ENCODE data around the gene DHRSX.
"Not testable (repeated sequence)": the region's sequence is repeated elsewhere in the genome, so short reads cannot be mapped to it uniquely, and the experiment has no call there.

The DHRSX gene

DNA sequence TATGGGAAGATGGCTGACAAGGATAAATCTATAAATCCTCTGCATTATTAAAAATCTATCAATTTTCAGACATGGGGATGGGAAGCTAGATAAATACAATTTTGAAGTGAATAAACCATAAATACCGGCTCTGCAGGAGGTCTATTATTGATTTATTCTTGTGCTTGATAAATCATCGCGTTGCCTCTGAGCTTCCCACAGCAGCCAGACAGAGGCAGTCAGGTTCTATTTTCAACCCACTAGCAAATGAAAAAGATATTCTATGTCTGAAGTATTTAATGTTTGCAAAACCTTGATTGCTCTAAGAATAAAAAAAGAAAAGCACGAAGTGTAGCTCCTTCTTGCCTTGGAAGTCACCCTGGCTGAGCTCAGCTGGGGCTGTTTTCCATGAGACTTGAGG lies 216.2 kb downstream of the DHRSX start:
- TF ChIP-seq, protein P1, sequence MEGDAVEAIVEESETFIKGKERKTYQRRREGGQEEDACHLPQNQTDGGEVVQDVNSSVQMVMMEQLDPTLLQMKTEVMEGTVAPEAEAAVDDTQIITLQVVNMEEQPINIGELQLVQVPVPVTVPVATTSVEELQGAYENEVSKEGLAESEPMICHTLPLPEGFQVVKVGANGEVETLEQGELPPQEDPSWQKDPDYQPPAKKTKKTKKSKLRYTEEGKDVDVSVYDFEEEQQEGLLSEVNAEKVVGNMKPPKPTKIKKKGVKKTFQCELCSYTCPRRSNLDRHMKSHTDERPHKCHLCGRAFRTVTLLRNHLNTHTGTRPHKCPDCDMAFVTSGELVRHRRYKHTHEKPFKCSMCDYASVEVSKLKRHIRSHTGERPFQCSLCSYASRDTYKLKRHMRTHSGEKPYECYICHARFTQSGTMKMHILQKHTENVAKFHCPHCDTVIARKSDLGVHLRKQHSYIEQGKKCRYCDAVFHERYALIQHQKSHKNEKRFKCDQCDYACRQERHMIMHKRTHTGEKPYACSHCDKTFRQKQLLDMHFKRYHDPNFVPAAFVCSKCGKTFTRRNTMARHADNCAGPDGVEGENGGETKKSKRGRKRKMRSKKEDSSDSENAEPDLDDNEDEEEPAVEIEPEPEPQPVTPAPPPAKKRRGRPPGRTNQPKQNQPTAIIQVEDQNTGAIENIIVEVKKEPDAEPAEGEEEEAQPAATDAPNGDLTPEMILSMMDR (conservative IDR thresholded peaks at IDR 0.05; ENCODE audit: low read depth): no peak
- DNase-seq (ENCODE audit: low spot score): no peak
- ChIA-PET POLR2A (ENCODE audit: low non-redundant PET) (no interaction called here), CTCF (no interaction called here)
- H3K27ac ChIP-seq: no peak overlapping the region

DNA sequence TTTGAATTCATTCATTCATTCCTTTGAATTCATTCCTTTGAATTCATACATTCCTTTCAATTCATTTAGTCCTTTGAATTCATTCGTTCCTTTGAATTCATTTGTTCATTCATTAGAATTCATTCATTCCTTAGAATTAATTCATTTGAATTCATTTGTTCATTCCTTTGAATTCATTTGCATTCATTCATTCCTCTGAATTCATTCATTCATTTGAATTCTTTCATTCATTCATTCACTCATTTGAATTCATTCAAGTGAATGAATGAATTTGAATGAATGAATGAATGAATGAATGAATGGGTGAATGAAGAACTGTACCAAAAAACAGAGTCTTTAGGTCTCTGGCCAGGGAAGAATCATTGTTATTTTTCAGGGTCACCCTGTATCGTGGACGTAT lies 216.6 kb downstream of the DHRSX start:
- TF ChIP-seq, protein P1 (conservative IDR thresholded peaks at IDR 0.05; ENCODE audit: low read depth): no peak
- H3K27ac ChIP-seq: no peak overlapping the region
- ChIA-PET CTCF (no interaction called here), POLR2A (ENCODE audit: low non-redundant PET) (no interaction called here)
- DNase-seq (ENCODE audit: low spot score): no peak

DNA sequence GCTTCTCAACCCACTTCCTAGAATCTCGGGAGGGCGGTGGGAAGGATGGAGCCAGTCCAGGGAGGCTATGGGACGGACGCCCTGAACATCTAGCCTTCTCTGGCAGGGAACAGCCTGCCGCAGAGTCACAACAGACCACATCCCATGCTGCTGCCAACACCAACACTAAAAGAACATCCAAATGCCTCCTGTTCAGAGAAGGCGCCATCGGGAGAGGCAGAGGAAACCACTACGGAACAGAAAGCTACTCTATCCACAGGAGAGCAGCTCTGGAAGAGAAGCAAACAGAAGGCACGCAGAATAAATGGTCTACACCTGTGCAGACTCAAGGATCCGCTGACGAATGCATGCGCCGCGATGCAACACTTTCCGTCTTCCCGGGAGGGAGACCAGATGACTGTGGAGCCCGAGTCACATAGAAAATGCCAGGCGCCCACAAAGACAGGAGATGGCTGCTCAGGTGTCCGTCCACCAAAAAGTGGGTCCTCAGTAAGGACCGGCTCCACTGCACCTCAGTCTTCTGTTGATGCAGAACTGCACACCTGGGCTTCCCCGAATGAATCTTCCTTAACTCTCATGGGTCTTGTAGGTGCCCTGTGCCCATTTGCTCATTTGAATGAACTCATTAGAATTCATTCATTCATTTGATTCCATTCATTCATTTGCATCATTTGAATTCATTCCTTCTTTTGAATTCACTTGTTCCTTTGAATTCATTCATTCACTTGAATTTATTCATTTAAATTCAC lies 217.5 kb downstream of the DHRSX start:
- ChIA-PET CTCF (no interaction called here), POLR2A (ENCODE audit: low non-redundant PET) (no interaction called here)
- DNase-seq (ENCODE audit: low spot score): no peak
- TF ChIP-seq, protein P1 (conservative IDR thresholded peaks at IDR 0.05; ENCODE audit: low read depth): no peak
- no peak overlapping the region for H3K27ac ChIP-seq

DNA sequence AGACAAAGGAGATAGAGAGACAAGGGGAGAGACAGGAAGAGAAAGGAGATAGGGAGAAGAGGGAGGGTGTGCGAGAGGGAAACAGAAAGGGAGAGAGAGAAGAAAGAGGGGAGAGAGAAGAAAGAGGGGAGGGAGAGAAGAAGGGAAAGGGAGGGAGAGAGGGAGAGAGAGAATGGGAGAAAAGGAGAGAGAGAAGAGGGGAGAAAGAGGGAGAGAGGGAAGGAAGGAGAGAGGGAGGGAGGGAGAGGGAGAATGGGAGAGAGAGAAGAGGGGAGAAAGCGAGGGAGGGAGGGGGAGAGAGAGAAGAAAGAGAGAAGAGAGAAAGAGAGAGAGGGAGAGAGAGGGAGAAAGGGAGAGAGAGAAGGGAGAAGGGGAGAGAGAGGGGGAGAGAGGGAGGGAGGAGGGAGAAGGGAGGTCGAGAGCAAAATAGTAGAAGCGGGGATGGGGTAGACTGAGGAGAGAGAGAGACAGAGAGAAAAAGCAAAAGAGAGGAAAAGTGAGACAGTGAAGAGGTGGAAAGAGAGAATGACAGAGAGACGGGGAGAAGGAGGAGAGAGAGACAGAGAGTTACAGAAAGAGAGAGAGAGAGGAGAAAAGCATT lies 218.2 kb downstream of the DHRSX start:
- CTCF ChIA-PET: no interaction called here
- H3K27ac ChIP-seq: no peak overlapping the region
- POLR2A ChIA-PET (ENCODE audit: low non-redundant PET): no interaction called here
- TF ChIP-seq, protein P1 (conservative IDR thresholded peaks at IDR 0.05; ENCODE audit: low read depth): no peak
- DNase-seq (ENCODE audit: low spot score): no peak

DNA sequence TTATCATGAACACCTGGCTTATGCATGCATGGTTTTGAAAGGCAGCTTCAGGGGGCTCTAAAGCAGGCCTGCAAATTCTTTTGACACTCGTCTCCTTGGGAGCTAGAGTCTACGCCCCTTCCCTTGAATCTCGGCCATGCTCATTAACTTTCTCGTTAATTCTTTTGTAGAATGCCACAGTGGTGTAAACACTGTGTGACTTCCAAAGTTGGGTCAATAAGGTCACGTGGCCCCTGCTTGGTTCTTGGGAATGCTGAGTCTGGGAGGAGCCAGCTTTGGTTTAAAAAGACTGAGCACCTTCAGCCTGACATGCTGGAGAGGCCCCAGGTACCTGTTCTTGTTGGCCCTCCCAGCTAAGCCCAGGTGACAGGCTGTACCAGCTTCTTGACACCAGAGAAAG lies 228.4 kb downstream of the DHRSX start:
- H3K27ac ChIP-seq: no peak overlapping the region
- no peak for DNase-seq (ENCODE audit: low spot score)
- CTCF ChIA-PET: no interaction called here
- TF ChIP-seq, protein P1 (conservative IDR thresholded peaks at IDR 0.05; ENCODE audit: low read depth): no peak
- POLR2A ChIA-PET (ENCODE audit: low non-redundant PET): no interaction called here

DNA sequence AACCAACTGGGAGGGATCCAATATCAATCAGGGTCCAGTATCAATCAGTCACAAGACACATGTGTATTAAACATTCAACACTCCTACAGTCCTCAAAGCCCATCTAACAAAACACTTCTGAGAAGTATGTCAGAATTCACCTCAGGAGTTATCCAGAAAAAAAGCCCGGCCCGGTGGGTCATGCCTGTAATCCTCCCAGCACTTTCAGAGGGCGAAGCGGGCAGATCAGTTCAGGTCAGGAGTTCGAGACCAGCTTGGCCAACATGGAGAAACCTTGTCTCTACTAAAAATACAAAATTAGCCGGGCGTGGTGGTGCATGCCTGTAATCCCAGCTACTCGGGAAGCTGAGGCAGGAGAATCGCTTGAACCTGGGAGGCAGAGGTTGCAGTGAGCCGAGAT lies 229.2 kb downstream of the DHRSX start:
- POLR2A ChIA-PET (ENCODE audit: low non-redundant PET); CTCF ChIA-PET: not testable (repeated sequence)

DNA sequence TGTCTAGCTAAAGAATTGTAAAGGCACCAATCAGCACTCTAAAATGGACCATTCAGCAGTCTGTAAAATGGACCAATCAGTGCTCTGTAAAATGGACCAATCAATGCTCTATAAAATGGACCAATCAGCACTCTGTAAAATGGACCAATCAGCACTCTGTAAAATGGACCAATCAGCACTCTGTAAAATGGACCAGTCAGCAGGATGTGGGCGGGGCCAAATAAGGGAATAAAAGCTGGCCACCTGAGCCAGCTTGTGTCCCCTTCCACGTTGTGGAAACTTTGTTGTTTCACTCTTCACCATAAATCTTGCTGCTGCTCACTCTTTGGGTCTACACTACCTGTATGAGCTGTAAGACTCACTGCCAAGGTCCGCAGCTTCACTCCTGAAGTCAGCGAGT lies 230.0 kb downstream of the DHRSX start:
- DNase-seq (ENCODE audit: low spot score); CTCF ChIA-PET; H3K27ac ChIP-seq; POLR2A ChIA-PET (ENCODE audit: low non-redundant PET): not testable (repeated sequence)

More for the DNA sequence above, 229.2 kb downstream of the DHRSX start:
- H3K27ac ChIP-seq; DNase-seq (ENCODE audit: low spot score): not testable (repeated sequence)

Measured in RWPE1 (cell line).